ENCODE measurements around the gene ZNF607. TPM values are rescaled to one million over a fixed set of nuclear protein-coding genes. Genes with fewer than 3 reads are reported as not detected.

The ZNF607 gene
- total RNA-seq, 1 donor from 2014 or later, result 19.6 TPM

DNA sequence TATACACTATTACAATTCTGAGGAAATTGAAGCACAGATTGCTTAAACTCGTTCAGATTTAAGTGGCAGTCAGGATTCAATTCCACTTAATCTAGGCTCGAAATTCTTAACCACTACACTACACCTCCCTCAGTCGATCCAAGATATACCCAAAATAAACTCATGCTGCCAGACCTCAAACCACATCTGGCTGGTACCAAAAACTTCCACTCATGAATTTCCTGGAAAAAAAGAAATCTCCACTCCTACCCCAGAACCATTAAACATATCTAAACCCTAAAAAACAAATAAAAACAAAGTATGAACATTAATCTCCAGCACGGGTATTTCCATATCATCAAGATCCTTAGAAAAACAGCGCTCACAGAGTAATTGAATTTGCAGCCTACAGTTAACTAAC, 65.4 kb downstream of the ZNF607 start:
- peaks cover 3% of the 10 kb centered on the region for H4K20me1 ChIP-seq (ENCODE audit: low read depth)
- peak overlapping the region; percentile 44 for H3K27ac Mint-ChIP-seq
- H3K4me1 Mint-ChIP-seq, result peaks cover 11% of the 10 kb centered on the region
- H3F3A ChIP-seq (ENCODE audit: low read depth), result peaks cover 32% of the 10 kb centered on the region
- H3K9me3 Mint-ChIP-seq, result peaks cover 58% of the 10 kb centered on the region
- TF ChIP-seq EZH2phosphoT487 (IDR thresholded peaks at IDR 0.05) (no peak), CTCF (IDR thresholded peaks at IDR 0.05) (no peak), EZH2 (IDR thresholded peaks at IDR 0.05) (no peak)
- no peaks in the 10 kb centered on the region for H3K9me3 ChIP-seq (ENCODE audit: low read depth)
- H3K4me2 ChIP-seq, result peak overlapping the region; percentile 79
- peaks cover 34% of the 10 kb centered on the region for H3K36me3 Mint-ChIP-seq
- H3K79me2 ChIP-seq (ENCODE audit: low read depth), result peaks cover 60% of the 10 kb centered on the region
- no peaks in the 10 kb centered on the region for H3K36me3 ChIP-seq
- H3K4me1 ChIP-seq, result peaks cover 15% of the 10 kb centered on the region
- peaks cover 4% of the 10 kb centered on the region for H3K27me3 Mint-ChIP-seq (ENCODE audit: insufficient read depth, low read depth)
- peak overlapping the region; percentile 62 for H3K27ac ChIP-seq
- H2AFZ ChIP-seq (replicated peaks), result peak overlapping the region; percentile 77
- peak overlapping the region; percentile 68 for H3K4me3 ChIP-seq
- peak overlapping the region; percentile 47 for H3K9ac ChIP-seq
- no peak for DNase-seq (ENCODE audit: low spot score)
- no peaks in the 10 kb centered on the region for H3K27me3 ChIP-seq
- H3K4me3 Mint-ChIP-seq, result peak overlapping the region; percentile 89

Small RNA genes within 50 kb of the gene (small RNA-seq; reads per million reads assigned to genes)
- gene SELENOKP1, result not detected

Other genes with a start within 250 kb of the ZNF607 start
- 13.5 and 17.3 TPM in 2 replicates for gene ZNF793, start 212.8 kb downstream of the ZNF607 start, total RNA-seq (ENCODE audit: low replicate concordance)
- gene ZNF571, start 125.0 kb downstream of the ZNF607 start, total RNA-seq (ENCODE audit: low replicate concordance), result 7.9 and 8.0 TPM in 2 replicates
- 0.11 and 0.40 TPM in 2 replicates for gene ZNF540, start 124.9 kb downstream of the ZNF607 start, total RNA-seq (ENCODE audit: low replicate concordance)
- gene ZFP30, start 64.3 kb downstream of the ZNF607 start, total RNA-seq (ENCODE audit: low replicate concordance), result 32.0 and 39.6 TPM in 2 replicates
- 12.4 and 14.2 TPM in 2 replicates for gene ZNF573, start 59.8 kb upstream of the ZNF607 start, total RNA-seq (ENCODE audit: low replicate concordance)
- gene WDR87, start 186.8 kb upstream of the ZNF607 start, total RNA-seq (ENCODE audit: low replicate concordance), result not detected in 2 replicates
- 19.2 and 27.0 TPM in 2 replicates for gene SIPA1L3, start 187.4 kb upstream of the ZNF607 start, total RNA-seq (ENCODE audit: low replicate concordance)